Measurements from ENCODE around the gene MAP7D1. TPM values are rescaled to one million over a fixed set of nuclear protein-coding genes. Genes with fewer than 3 reads are reported as not detected.
A peak's percentile ranks its signal among the peaks of the same experiment; 100 is the strongest.
"Not testable (repeated sequence)": the region's sequence is repeated elsewhere in the genome, so short reads cannot be mapped to it uniquely, and the experiment has no call there.

The MAP7D1 gene
- total RNA-seq, 1 donor from 2014 or later: 383 TPM

DNA sequence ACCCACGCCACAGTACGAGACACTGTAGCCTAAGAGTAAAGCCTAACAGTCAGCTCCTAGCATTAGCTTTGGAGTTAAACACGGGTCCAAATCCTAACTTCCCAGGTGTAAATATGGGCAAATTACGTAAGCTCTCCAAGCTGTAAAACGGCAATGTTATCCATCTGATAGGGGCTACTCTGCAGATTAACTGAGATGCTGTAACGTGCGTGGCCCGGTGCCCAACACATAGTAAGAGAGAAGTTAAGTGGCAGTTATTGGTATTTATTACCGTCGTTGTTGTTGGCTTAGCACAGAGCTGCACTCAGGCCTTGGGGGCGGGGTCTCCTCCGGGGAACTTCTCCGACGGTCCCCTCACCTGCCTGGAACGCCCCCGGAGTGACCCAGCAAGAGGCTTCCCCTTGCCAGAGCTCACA, 7.1 kb upstream of the MAP7D1 start:
- intact Hi-C loops (cut with DNase I): loop anchor here (1.0 to 2.0 kb wide), 4 partner anchors 39 to 272 kb away; partner anchors contain the start of gene THRAP3
- DNase-seq (ENCODE audit: missing footprints): no peak
- no peak for ATAC-seq

DNA sequence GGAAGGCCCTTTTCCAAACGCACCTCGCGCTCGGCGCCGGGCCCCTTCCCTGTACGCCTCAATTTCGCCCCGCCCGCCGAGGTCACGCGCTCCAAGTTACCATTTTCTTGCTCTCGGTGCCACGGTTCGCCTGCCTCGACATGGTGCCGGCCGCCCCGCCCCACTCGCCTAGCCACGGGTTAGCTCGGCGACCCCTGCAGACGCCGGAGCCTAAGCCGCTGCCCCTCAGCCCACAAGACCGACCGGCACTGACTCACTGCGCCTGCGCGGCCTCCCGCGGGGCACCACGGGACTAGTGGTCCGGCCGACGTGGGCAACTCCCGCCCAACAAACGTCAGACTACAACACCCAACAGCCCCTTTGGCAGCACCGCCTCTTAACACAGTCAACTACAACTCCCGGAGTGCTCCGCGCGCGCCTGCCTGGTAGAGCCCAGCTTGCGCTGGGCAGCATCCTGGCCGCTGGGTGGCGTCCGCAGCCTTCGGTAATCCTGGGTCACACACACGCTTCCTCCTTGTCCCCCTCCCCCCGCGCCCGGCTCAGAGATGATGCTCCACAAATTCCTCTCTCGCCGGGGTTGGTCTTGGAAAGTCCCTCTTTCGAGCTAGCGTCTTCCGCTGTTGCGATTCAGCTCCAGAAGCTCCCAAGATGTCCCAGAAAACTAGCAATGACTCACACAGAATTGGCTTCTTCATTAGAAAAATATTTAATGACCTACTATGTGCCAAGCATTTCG, 6.6 kb upstream of the MAP7D1 start, which contains the start of gene TRAPPC3:
TSS of gene TRAPPC3 (minus strand) at position 250 of the 736 bp plus-strand sequence. CDS start at position 142, 108 bp downstream.
- DNase-seq (ENCODE audit: missing footprints) (peak; percentile 100), ATAC-seq (peak; percentile 94)
- intact Hi-C loops (cut with DNase I): loop anchor here (1.0 to 2.0 kb wide), 4 partner anchors 39 to 271 kb away; partner anchors contain the start of gene THRAP3

DNA sequence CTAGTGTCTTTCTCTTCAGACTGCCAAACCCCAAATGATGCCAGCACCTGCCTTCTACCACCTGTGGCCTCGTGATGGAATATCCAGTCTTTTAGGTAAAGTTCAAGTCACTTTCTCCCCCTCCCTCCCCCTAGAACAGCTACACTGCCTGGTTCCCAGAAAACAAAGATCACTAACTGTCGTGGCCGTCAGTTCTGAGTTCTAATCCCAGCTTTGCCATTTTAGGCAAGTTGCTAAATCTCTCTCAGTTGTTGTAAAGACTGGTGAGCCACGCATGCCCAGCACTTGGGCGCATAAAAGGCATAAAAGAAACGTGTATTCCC, 6.0 kb upstream of the MAP7D1 start:
- ATAC-seq: no peak
- DNase-seq (ENCODE audit: missing footprints): no peak

DNA sequence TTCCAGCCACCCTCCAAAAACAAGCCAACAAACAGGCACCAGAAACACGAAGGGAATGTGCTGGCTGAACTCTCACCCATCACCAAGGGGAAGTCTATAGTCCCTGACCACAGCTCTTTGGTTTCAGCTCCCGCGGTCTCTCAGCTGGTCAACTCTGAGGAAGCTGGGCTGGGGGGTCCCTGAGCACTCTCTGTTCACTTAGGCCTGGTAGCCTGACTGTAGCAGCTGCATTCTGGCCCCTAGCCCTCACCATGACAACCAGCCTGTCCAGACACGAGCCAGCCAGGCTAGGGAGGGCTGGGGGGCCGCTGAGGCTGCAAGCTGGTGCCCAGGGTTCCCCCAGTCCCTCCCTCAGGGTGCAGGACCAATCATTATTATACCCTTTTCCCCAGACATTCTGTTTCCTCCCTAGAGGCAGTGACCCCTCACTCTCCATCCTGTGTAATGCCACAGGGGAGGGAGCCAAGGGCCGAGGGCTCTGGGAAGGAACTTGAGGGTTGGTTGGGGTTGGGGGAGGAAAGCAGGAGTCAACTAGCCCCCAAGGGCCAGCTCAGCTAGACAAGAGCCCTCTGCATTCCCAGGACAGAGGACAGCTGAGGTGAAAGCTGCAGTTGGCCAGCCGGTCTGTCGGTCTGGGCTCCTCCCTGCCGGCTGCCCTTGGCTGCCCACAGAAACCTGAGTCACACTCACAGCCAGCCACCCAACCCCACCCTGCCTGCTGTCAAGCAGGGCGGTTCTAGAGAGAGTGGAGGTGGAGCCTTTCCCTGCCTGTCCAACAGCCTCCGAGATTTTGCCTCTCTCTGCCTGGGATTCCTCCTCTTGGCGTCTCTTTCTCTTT, 5.4 kb upstream of the MAP7D1 start:
- DNase-seq (ENCODE audit: missing footprints) (peak; percentile 95), ATAC-seq (peak; percentile 83)
- intact Hi-C loops (cut with DNase I): loop anchor here (5.0 kb wide), 1 partner anchor 237 kb away; the partner anchor contains the start of gene STK40

More for the DNA sequence above, 6.0 kb upstream of the MAP7D1 start:
- intact Hi-C loops (cut with DNase I): loop anchor here (1.0 to 5.0 kb wide), 5 partner anchors 38 to 271 kb away; partner anchors contain the start of genes STK40 and THRAP3

DNA sequence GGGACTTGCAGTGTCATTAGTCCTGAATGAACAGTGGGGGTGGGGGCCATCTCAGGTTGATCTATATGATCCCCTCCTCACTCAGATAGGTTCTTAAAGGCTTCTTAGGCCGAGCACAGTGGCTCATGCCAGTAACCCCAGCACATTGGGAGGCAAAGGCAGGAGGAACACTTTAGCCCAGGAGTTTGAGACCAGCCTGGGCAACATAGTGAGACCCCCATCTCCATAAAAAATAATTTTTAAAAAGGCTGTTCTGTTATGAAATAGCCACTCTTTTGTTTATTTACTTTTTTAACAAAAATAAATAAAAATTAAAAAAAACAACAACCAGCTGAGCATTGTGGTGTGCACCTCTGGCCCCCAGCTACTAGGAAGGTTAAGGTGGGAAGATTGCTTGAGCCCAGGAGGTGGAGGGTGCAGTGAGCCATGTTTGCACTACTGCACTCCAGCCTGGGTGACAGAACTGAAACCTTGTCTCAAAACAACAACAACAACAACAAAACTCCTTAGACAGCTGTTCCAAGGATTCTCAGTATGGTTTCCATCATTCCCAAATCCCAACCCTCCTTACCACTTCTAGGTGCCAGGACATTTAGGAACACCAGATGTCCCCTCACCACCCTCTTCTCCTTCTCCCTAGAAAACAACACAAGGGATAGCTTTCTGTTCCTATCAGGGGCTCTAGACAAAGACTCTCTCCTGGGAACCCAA, 4.7 kb upstream of the MAP7D1 start:
- no peak for DNase-seq (ENCODE audit: missing footprints)
- no peak for ATAC-seq
- intact Hi-C loops (cut with DNase I): loop anchor here (5.0 kb wide), 1 partner anchor 236 kb away; the partner anchor contains the start of gene STK40

DNA sequence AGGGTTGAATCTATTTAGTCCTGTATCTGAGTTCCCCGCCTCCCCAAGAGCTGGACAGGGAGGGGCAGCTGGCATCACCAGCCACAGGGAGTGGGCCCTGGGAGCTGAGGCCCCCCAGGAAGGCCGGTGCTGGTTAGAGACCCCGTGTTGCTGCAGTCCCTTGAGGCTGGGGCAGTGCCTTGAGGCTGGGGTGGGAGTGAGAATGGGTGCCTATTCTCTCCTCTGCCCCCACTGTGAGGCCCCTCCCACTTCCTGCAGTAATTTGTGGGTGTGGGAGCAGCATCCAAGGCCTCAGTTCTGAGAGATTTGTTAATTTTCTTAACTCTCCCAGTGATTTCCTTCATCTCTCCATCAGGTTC, 4.1 kb upstream of the MAP7D1 start:
- intact Hi-C loops (cut with DNase I): loop anchor here (5.0 kb wide), 1 partner anchor 235 kb away; the partner anchor contains the start of gene STK40
- ATAC-seq (no peak), DNase-seq (ENCODE audit: missing footprints) (no peak)

DNA sequence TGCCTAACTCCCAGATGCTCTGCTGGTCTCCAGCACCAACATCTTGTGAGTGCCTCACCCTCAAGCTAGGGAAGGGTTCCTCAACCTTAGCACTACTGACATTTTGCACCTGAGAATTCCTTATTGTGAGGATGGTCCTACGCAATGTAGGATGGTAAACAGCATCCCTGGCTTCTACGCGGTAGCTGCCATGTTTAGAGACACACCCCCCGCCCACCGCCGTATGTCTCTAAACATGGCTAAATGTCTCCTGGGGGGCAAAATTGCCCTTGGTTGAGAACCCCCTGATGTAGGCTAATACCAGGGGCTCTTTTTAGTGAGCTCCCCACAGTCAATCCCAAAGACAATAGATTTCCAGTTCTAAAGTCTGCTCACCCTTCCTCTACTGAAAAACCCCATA, 2.5 kb upstream of the MAP7D1 start:
- ATAC-seq (no peak), DNase-seq (ENCODE audit: missing footprints) (no peak)
- intact Hi-C loops (cut with DNase I): loop anchor here (5.0 kb wide), 1 partner anchor 234 kb away; the partner anchor contains the start of gene STK40

DNA sequence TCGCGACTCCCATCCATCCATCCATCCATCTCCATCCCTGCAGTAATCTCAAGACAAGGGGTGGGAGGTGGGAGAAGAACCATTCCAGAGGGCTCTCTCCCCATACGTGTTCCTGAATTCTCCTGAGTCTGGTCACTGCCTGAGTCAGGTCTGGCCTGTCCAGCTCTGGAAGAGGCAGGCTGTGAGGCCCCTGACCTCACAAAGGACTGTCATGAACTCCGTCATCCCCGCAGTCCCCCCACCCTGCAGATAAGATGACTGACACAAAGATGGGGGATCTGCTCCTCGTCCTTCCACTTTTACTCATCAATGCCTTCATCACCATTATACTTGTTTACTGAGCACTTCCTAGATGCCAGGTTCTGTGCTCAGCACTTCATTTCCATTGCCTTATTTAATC, 1.6 kb upstream of the MAP7D1 start:
- DNase-seq (ENCODE audit: missing footprints): no peak
- no peak for ATAC-seq
- intact Hi-C loops (cut with DNase I): loop anchor here (2.0 to 5.0 kb wide), 2 partner anchors 22 to 233 kb away; partner anchors contain the start of gene STK40

DNA sequence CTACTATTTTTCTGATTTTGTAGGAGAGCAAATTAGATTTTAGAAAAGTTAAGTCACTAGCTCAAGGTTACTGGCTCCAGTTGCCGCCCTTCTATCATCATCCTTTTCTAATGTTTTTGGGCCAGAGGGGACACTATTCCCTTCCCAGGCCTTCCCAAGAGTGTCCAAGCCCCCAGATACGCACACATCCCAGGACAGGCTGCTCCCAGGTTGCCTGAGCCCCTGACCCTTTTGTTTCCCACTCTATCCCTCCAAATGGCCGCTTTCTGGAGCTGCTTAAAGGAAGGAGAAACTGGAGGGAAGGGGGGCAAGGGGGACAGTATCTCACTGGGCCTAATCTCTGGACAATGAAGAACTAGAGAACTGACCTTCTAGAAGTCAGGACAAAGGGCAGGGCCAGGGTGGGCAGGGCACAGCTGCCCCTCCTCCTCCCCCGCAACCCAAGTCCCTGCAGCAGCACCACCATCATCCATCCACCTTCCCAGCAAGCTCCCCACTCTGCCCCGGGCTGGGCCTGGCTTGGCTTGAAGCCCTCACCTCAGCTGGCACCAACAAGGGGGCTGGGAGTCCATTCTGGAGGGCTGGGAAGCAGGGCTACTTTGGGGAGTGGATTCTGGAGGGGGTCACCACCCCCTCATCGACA, 1.1 kb upstream of the MAP7D1 start:
- peak; percentile 24 for ATAC-seq
- no peak for DNase-seq (ENCODE audit: missing footprints)
- intact Hi-C loops (cut with DNase I): loop anchor here (2.0 to 5.0 kb wide), 2 partner anchors 22 to 232 kb away; partner anchors contain the start of gene STK40

DNA sequence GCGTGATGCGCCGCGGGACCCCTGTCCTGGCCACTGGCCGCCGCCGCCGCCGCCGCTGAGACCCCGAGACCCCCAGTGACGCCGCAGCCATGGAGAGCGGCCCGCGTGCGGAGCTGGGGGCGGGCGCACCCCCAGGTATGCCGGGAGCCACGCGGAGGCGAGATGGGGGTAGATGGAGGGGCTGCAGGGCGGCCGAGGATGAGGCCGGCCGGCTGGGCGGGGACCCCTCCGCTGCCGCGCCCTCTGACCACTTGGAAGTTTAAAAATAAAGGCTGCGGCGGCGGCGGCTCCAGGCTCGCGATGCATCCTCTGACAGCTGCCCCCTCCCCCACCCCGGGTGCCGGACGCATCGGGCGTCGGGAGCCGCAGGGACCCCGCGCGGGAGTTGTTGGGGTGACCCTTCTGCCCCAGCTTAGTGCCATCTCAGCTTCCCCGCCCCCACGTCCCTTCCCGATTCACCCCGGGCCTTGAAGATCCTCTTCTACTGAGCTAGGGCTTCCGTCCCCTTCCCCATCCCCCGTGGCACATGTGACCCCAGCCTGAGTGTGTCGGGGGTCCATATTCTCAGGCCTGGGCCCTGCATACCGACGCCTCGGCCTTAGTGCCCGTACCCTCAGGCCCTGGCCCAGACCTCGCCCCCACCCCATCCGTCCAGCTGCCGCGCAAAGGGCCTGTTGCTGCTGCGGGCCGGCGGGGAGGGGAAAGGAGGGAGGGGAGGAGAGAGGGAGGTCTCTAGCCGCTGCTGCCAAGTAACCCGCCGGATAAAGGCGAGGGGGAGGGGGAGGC, 562 bp downstream of the MAP7D1 start:
- intact Hi-C loops (cut with DNase I): no loop called here
- ATAC-seq (peak; percentile 52), DNase-seq (ENCODE audit: missing footprints) (peak; percentile 89)

DNA sequence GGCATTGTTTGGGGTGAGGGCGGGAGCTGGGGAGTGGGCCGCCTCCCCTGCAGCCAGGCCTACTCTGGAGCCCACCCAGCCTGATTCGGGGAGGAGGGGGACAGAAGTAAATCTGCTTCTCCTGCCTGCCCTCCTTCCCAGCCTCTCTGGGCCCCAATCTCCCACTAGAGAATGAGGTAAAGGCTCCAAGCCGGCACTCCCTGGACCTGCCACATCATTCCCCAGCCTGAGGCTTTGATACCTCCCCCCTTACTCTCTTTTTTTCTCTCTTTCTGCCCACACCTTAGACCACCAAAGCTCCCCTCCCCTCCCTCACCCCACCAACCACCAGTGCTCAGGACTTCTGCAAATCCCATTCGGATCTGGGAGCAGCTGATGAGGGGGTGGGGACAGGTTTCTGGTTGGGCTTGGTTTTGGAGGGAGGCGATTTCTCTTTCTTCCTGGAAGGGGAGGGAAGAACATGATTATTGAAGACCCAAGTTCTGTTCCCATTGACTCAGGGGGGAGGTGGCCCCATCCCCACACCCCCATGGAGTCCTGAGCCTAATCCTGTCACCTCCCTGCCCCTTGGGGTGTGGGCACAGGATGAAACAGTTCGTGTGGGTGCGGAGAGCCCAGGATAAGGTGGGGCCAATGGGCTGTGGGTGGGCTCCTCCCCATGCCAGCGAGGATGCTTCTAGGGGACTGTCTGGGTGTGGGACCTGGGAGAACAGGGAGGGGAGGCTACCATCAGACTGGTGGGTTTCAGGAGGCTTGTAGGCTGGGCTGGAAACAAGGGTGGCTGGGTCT, 1.3 kb downstream of the MAP7D1 start:
- ATAC-seq (no peak), DNase-seq (ENCODE audit: missing footprints) (no peak)
- intact Hi-C loops (cut with DNase I): no loop called here

DNA sequence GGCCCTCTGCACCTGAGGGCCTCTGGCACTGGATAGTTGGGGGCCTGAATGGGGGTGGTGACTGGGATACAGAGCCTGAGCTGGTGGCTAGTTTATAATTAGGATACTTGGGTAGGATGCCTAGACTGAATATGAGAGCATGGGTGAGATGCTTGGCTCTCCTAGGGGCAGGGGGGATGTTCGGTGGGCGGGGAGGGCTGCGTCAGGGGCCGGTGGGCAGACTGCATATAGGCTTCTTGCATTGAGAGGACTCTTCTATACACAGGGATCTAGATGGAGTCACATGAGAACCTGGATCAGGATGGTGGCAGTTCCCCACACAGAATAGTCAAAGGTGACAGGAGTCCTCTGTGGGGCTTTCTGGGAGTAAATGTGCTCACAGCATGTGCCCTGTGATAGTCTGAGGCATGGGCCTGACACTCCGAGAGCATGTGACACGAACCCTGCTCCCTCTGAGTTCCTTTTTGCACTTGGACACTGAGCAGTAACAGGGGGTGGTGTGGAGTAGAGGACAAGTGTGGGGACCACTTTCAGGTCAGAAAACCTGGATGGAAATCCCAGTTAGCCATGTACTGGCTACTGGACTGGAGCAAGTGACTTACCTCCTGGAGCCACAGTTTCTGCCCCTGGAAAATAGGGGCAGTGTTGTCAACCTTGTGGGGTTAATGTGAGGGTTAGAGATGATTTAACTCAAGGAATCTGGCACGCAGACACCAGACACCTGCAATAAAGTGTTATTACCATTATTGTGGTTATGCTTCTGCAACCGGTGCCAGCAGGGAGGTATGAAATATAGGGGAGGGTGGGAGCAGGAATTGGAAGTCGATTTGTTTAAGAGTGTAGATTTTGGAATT, 2.2 kb downstream of the MAP7D1 start:
- ATAC-seq (no peak), DNase-seq (ENCODE audit: missing footprints) (no peak)
- intact Hi-C loops (cut with DNase I): no loop called here

DNA sequence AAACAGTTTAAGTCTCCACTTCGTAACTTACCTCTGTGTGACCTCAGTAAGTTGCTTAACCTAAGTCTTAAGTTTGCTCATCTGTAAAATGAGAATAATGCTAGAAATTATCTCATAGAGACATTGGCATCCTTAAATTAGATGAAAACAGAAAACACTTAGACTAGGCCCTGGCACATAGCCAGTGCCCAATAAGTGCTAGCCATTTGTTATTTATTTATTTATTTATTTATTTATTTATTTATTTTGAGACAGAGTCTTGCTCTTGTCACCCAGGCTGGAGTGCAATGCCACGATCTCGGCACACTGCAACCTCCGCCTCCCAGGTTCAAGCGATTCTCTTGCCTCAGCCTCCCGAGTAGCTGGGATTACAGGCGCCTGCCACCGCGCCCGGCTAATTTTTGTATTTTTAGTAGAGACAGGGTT, 2.9 kb downstream of the MAP7D1 start:
- DNase-seq (ENCODE audit: missing footprints); intact Hi-C loops (cut with DNase I); ATAC-seq: not testable (repeated sequence)

DNA sequence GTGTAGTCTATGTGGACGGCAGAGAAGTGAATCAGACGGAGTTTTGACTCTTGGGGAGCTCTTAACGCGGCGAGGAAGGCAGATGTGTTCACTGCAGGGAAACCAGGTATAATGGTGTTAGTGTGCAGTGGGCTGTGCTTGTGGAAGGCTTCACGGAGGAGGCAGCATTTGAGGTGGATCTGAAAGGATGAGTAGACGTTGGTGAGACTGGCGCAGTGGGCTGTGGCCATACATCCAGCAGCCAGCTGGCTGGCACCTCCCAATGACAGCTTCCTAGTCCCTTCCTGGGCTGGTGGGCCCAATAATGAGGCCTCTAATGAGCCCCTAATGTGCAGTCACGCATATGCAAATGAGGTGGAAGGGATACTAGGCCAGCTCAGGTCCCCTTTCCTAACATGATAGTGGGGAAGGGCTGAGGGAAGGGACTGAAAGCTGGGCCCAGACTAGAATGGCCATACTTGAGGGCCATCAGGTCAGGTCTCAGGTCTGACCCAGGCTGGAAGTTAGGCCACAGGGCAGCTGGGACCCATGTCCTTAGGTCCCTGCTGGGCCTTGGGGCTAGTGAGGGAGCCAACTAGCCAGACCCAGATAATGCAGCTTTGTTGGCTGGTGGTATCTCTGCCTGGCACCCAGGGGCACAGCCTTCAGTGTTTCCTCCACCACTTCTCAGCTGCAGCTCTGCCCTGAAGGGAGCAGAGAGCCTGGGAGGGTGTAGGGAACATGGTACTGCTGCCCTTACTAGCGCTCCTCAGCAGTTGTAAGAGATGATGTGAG, 3.8 kb downstream of the MAP7D1 start:
- no peak for DNase-seq (ENCODE audit: missing footprints)
- intact Hi-C loops (cut with DNase I): no loop called here

DNA sequence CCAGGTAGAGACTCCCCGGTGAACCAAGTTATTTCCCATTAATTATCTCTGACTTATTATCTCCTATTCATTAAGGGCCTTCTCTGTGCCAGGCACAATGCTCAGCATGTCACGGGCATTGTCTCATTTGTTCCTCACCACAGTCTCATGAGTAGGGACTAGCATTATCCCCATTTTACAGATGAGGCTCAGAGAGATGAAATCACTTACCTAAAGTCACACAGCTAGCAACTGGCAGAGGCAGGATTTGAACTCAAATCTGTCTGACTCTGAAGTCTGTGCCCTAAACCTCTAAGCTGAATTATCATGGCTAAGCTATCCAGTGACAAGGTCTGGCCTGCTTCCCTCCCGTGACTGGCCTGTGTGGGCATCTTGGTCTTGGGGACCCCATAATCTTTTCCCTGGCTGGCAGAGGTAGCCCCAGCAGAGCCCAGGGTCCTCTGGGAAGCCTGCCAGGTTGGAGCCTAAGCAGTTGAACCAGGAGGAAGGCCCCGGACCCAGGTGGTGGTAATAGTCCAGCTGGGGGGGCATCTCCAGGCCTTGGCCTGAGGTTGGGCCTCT, 4.5 kb downstream of the MAP7D1 start:
- ATAC-seq (no peak), DNase-seq (ENCODE audit: missing footprints) (no peak)
- intact Hi-C loops (cut with DNase I): no loop called here

More for the DNA sequence above, 3.8 kb downstream of the MAP7D1 start:
- no peak for ATAC-seq
